SK-N-SH (cell line): ENCODE results near the gene FAIM2. TPM values are rescaled to one million over a fixed set of nuclear protein-coding genes. Genes with fewer than 3 reads are reported as not detected.

ENCODE experiments used
- CTCF ChIA-PET: fragments of 300-600, 350-600 bp; formaldehyde crosslinking; extraction: SDS; loops from one replicate; lab custom pipeline; 2021; lab: Yijun Ruan, JAX
- POLR2A ChIA-PET: fragments of 350-600 bp; sonication (Branson Sonifier 250); formaldehyde crosslinking; extraction: SDS; loops from one replicate; lab custom pipeline; 2020; ENCODE audit warnings: antibody characterized with exemption, inconsistent platforms; lab: Yijun Ruan, JAX
- DNase-seq: peaks from one replicate; pipeline ENCODE4 v3.0.0; 2012
- H2AFZ ChIP-seq: fragments of 200-600 bp; sonication (generic); 2 replicates; pipeline ENCODE4 v1.8.1; 2016; ENCODE audit warnings: antibody characterized with exemption, mild to moderate bottlenecking, low read depth
- H3F3A ChIP-seq: fragments of 200-600 bp; sonication (generic); replicated peaks from 2 replicates; pipeline ENCODE3; 2016; ENCODE audit warnings: antibody characterized with exemption, mild to moderate bottlenecking; ENCODE audit not compliant: insufficient read depth
- H3K27ac ChIP-seq, 2 experiments: fragments of 200-500 bp in 1 of 2; fragments of 200-600 bp in 1 of 2; sonication (Bioruptor generic) in 1 of 2; sonication (generic), shearing (Covaris generic) in 1 of 2; 2 replicates each; pipeline versions ENCODE4 v1.5.1 to v1.6.1; 2014 to 2016; ENCODE audit warnings: low read depth in 2 of 2, inconsistent platforms in 1 of 2, low read length in 1 of 2, mild to moderate bottlenecking in 1 of 2, mixed read lengths in 1 of 2
- H3K27me3 ChIP-seq: fragments of 200-600 bp; sonication (generic), shearing (Covaris generic); 2 replicates; pipeline ENCODE4 v1.6.1; 2016; ENCODE audit warnings: mixed run types; ENCODE audit not compliant: insufficient read depth
- H3K36me3 ChIP-seq, 2 experiments: fragments of 200-500 bp in 1 of 2; fragments of 200-600 bp in 1 of 2; sonication (Bioruptor generic) in 1 of 2; sonication (generic) in 1 of 2; replicated peaks in 1 of 2; 2 replicates each; pipeline versions ENCODE3 to v1.5.1; 2014 to 2016; ENCODE audit warnings: low read length in 1 of 2, mild to moderate bottlenecking in 1 of 2; ENCODE audit not compliant: insufficient read depth in 2 of 2, control insufficient read depth in 1 of 2
- H3K4me1 ChIP-seq, 2 experiments: fragments of 200-500 bp in 1 of 2; fragments of 200-600 bp in 1 of 2; sonication (Bioruptor generic) in 1 of 2; sonication (generic), shearing (Covaris generic) in 1 of 2; 2 replicates each; pipeline versions ENCODE4 v1.5.1 to v1.6.1; 2014 to 2016; ENCODE audit warnings: low read depth in 1 of 2, low read length in 1 of 2, mixed run types in 1 of 2; ENCODE audit not compliant: insufficient read depth in 2 of 2, control insufficient read depth in 1 of 2
- H3K4me2 ChIP-seq: fragments of 200-600 bp; sonication (generic), shearing (Covaris generic); 2 replicates; pipeline ENCODE4 v1.6.1; 2017; ENCODE audit warnings: mixed run types
- H3K4me3 ChIP-seq, 2 experiments: fragments of 200-500 bp in 1 of 2; fragments of 200-600 bp in 1 of 2; sonication (Bioruptor generic) in 1 of 2; sonication (generic), shearing (Covaris generic) in 1 of 2; 2 replicates each; pipeline versions ENCODE4 v1.5.1 to v1.8.1; 2014 to 2016; ENCODE audit warnings: low read depth in 2 of 2, inconsistent platforms in 1 of 2, low read length in 1 of 2, mild to moderate bottlenecking in 1 of 2, mixed read lengths in 1 of 2, moderate library complexity in 1 of 2
- H3K79me2 ChIP-seq: fragments of 200-600 bp; sonication (generic); 2 replicates; pipeline ENCODE4 v1.8.1; 2017; ENCODE audit warnings: mild to moderate bottlenecking; ENCODE audit not compliant: insufficient read depth
- H3K9ac ChIP-seq: fragments of 200-600 bp; sonication (generic); 2 replicates; pipeline ENCODE4 v1.6.1; 2017; ENCODE audit warnings: mixed run types
- H3K9me2 ChIP-seq: fragments of 200-600 bp; sonication (generic); 2 replicates; pipeline ENCODE4 v1.6.1; 2017; ENCODE audit warnings: mixed run types
- H3K9me3 ChIP-seq: fragments of 200-600 bp; sonication (generic); 2 replicates; pipeline ENCODE4 v1.6.1; 2017; ENCODE audit warnings: mixed run types, mild to moderate bottlenecking, moderate library complexity
- H4K20me1 ChIP-seq: fragments of 200-600 bp; sonication (generic); 2 replicates; pipeline ENCODE4 v1.6.1; 2017; ENCODE audit warnings: mild to moderate bottlenecking, mixed run types; ENCODE audit not compliant: insufficient read depth
- EZH2phosphoT487 ChIP-seq: fragments of 200-600 bp; sonication (generic); IDR thresholded peaks from 2 replicates; pipeline ENCODE4 v1.6.1; 2017; ENCODE audit warnings: low read depth, mixed run types, mild to moderate bottlenecking, antibody characterized with exemption, moderate library complexity, borderline replicate concordance
- GABPA ChIP-seq: IDR thresholded peaks from 2 replicates; pipeline ENCODE4 v1.4.0; 2012; ENCODE audit warnings: low read depth, mild to moderate bottlenecking
- GATA2 ChIP-seq: sonication (generic); formaldehyde crosslinking; IDR thresholded peaks from 2 replicates; pipeline ENCODE4 v1.5.0; 2020; ENCODE audit warnings: mild to moderate bottlenecking, missing genetic modification reagents
- MEF2A ChIP-seq: IDR thresholded peaks from 2 replicates; pipeline ENCODE4 v1.4.0; 2012; ENCODE audit warnings: low read depth, borderline replicate concordance
- NFIC ChIP-seq: IDR thresholded peaks from 2 replicates; pipeline ENCODE4 v1.4.0; 2012; ENCODE audit warnings: borderline replicate concordance
- NRF1 ChIP-seq: IDR thresholded peaks from 2 replicates; pipeline ENCODE4 v1.6.1; 2012; ENCODE audit warnings: low read depth, mild to moderate bottlenecking, low read length
- REST ChIP-seq: IDR thresholded peaks from 2 replicates; pipeline ENCODE4 v1.6.1; 2012; ENCODE audit warnings: mild to moderate bottlenecking, low read depth, low read length, moderate library complexity
- SMC3 ChIP-seq: IDR thresholded peaks from 2 replicates; pipeline ENCODE4 v1.6.1; 2012; ENCODE audit warnings: low read depth, low read length, improper control_type of control experiment
- USF1 ChIP-seq: IDR thresholded peaks from 2 replicates; pipeline ENCODE4 v1.4.0; 2012; ENCODE audit warnings: low read depth, borderline replicate concordance
- WGBS: methylation state at CpG from one replicate; pipeline ENCODE4 v1.1.6; 2017; ENCODE audit warnings: low lambda C conversion rate; 5-methylcytosine and 5-hydroxymethylcytosine counted together
- polyA plus RNA-seq, 3 experiments: library from polyadenylated mRNA; depleted of rRNA; stranded (reverse); fragments of >200 nt; gene quantifications; 2 replicates each; pipeline ENCODE4 v1.2.3, GENCODE V29; 2012

Gene FAIM2
- polyA plus RNA-seq, 1 of the 3 experiments (the other 2 are of a cell fraction) = 11.3 TPM

- POLR2A ChIA-PET = no interaction called here
- Histone ChIP-seq H3K79me2 (no peaks in the 10 kb centered on the region), H3K4me3 (no peak overlapping the region), H3K9me3 (no peaks in the 10 kb centered on the region), H3K4me2 (no peak overlapping the region), H3K27me3 (no peaks in the 10 kb centered on the region), H3K27ac (no peak overlapping the region), H3K9me2 (no peaks in the 10 kb centered on the region), H4K20me1 (no peaks in the 10 kb centered on the region), H2AFZ (no peak overlapping the region), H3F3A (no peaks in the 10 kb centered on the region), H3K9ac (no peak overlapping the region), H3K36me3 (no peaks in the 10 kb centered on the region), H3K4me1 (peaks cover 0 to 32% of the 10 kb centered on the region in 2 experiments; a peak in 1 of 4 replicates)
- CTCF ChIA-PET = interaction anchor here (1.4 to 2.6 kb wide), 3 partner anchors 58 to 79 kb away, joined by 3 to 13 read pairs (median 8); no protein-coding TSS in a partner anchor
- TF ChIP-seq EZH2phosphoT487 = no peak
- no peak for TF ChIP-seq MEF2A
- WGBS = 75% methylated on average over 10 of the region's 15 CpGs
- no peak for DNase-seq
Measured at GRCh38 chr12:49887536-49888401, 15.9 kb downstream of the FAIM2 start.

GRCh38 chr12:49887091-49887490 lies 16.6 kb downstream of the FAIM2 start:
- H3K27me3 ChIP-seq = no peaks in the 10 kb centered on the region
- no peak overlapping the region for H3K27ac ChIP-seq
- H3K9me3 ChIP-seq = no peaks in the 10 kb centered on the region
- no peak overlapping the region for H3K4me2 ChIP-seq
- CTCF ChIA-PET = interaction anchor here (1.4 to 2.6 kb wide), 2 partner anchors 59 to 80 kb away, joined by 3 to 13 read pairs; no protein-coding TSS in a partner anchor
- no peaks in the 10 kb centered on the region for H3F3A ChIP-seq
- no peaks in the 10 kb centered on the region for H3K9me2 ChIP-seq
- WGBS = 79% methylated on average over 9 of the region's 9 CpGs
- H3K9ac ChIP-seq = no peak overlapping the region
- no peaks in the 10 kb centered on the region for H4K20me1 ChIP-seq
- H2AFZ ChIP-seq = no peak overlapping the region
- H3K4me3 ChIP-seq = no peak overlapping the region
- peaks cover 0 to 32% of the 10 kb centered on the region in 2 experiments; a peak in 1 of 4 replicates for H3K4me1 ChIP-seq
- no peaks in the 10 kb centered on the region for H3K36me3 ChIP-seq
- TF ChIP-seq GABPA = no peak
- no peak for TF ChIP-seq NRF1
- no peak for TF ChIP-seq USF1
- TF ChIP-seq REST = no peak
- TF ChIP-seq SMC3 = no peak
- TF ChIP-seq GATA2 (CRISPR knock-in tag) = no peak
- TF ChIP-seq NFIC = no peak
- TF ChIP-seq, all 33 proteins: peak for 0
- H3K79me2 ChIP-seq = no peaks in the 10 kb centered on the region
- no peak for DNase-seq
- POLR2A ChIA-PET = no interaction called here
